ENCODE data around the gene LRRC73.

DNA sequence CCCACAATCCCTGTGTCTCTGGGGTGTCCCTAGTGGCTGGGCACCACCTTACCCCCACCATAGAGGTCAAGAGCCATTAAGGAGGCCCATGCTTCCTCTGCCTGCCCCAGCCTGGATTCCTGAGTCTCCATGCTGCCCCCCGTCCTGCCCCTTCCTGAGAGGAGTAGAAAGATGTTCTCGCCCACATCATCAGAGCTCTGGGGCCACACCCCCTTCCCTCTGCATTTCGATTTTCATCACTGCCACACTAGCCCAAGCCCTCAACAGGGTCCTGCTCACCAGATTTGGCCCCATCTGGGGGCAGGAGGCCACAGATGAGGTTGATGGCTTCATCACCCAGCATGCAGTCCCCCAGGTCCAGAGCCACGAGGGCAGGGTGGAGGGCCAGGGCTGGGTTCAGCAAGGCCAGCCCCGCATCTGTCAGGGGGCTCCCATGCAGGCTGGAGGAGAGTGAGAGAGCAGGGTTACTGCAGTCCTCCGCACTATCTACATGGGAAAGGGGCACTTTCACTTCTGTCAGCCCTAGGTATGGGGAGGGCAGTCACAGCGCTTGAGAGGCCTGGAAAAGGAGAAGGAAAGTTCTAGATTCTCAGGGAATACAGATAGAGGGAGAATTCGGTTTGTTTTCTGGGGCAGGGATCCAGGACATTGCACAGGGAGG is 1.5 kb downstream of the LRRC73 start:
- TF ChIP-seq CTCF (IDR thresholded peaks at IDR 0.05) (no peak), ZNF423 (CRISPR knock-in tag; IDR thresholded peaks at IDR 0.05) (no peak)
